PC-3 (cell line): Measurements from ENCODE around the gene IGFBP3. TPM values are rescaled to one million over a fixed set of nuclear protein-coding genes. Genes with fewer than 3 reads are reported as not detected.

Experiments
- ATAC-seq: fragments of 200-7000 bp; cut with Tn5 transposase; 2 replicates; pipeline ENCODE4 v1.9.1; 2020; ENCODE audit warnings: mild to moderate bottlenecking, moderate library complexity
- BruUV-seq: library from RNA; stranded (reverse); fragments of 400-500 nt; replicated peaks from 2 replicates; lab custom pipeline; 2021; lab: Mats Ljungman, UMichigan
- CTCF ChIA-PET: fragments of 300-600 bp; sonication (Branson Sonifier 250); formaldehyde crosslinking; loops from one replicate; lab custom pipeline; 2022; ENCODE audit warnings: antibody characterized with exemption; lab: Charles Lee
- POLR2A ChIA-PET: fragments of 300-600 bp; sonication (Branson Sonifier 250); formaldehyde crosslinking; loops from one replicate; lab custom pipeline; 2022; ENCODE audit warnings: antibody characterized with exemption; ENCODE audit not compliant: unreplicated experiment; lab: Charles Lee
- DNase-seq: peaks from one replicate; pipeline ENCODE4 v3.0.0-alpha.2; 2015
- H2AFZ ChIP-seq: fragments of 300-600 bp; sonication (generic); 2 replicates; pipeline ENCODE4 v1.6.0; 2016; ENCODE audit warnings: antibody characterized with exemption, low read length
- H3F3A ChIP-seq: fragments of 300-600 bp; sonication (generic); one replicate; pipeline ENCODE4 v1.6.0; 2017; ENCODE audit warnings: antibody characterized with exemption, low read length, control low read depth, mild to moderate bottlenecking; ENCODE audit not compliant: unreplicated experiment
- H3K27ac ChIP-seq: fragments of 300-600 bp; sonication (generic); 2 replicates; pipeline ENCODE4 v1.5.1; 2016; ENCODE audit warnings: mild to moderate bottlenecking, low read length
- H3K27me3 ChIP-seq: fragments of 300-600 bp; sonication (generic); 2 replicates; pipeline ENCODE4 v1.6.1; 2016; ENCODE audit warnings: low read length, mixed read lengths
- H3K36me3 ChIP-seq: fragments of 300-600 bp; sonication (generic); 2 replicates; pipeline ENCODE4 v1.6.1; 2016; ENCODE audit warnings: low read depth, mixed run types, low read length, mixed read lengths
- H3K4me1 ChIP-seq: fragments of 300-600 bp; sonication (generic); 2 replicates; pipeline ENCODE4 v1.5.1; 2016; ENCODE audit warnings: low read length; ENCODE audit not compliant: insufficient read depth
- H3K4me2 ChIP-seq: fragments of 300-600 bp; sonication (generic); 2 replicates; pipeline ENCODE4 v1.6.0; 2016; ENCODE audit warnings: low read length
- H3K4me3 ChIP-seq: fragments of 300-600 bp; sonication (generic); 2 replicates; pipeline ENCODE4 v1.5.1; 2016; ENCODE audit warnings: mild to moderate bottlenecking, low read length, mixed read lengths
- H3K79me2 ChIP-seq: fragments of 300-600 bp; sonication (generic); 2 replicates; pipeline ENCODE4 v1.6.1; 2017; ENCODE audit warnings: low read length, mixed read lengths
- H3K9ac ChIP-seq: fragments of 300-600 bp; sonication (generic); 2 replicates; pipeline ENCODE4 v1.6.0; 2016; ENCODE audit warnings: mild to moderate bottlenecking, low read length
- H3K9me2 ChIP-seq: fragments of 300-600 bp; sonication (generic); replicated peaks from 2 replicates; pipeline ENCODE4 v1.6.1; 2016; ENCODE audit warnings: mixed run types, low read length, mixed read lengths
- H3K9me3 ChIP-seq: fragments of 300-600 bp; sonication (generic); 2 replicates; pipeline ENCODE4 v1.6.1; 2016; ENCODE audit warnings: low read length, mixed read lengths
- H4K20me1 ChIP-seq: fragments of 300-600 bp; sonication (generic); 2 replicates; pipeline ENCODE4 v1.6.1; 2016; ENCODE audit warnings: low read length, mixed read lengths
- EZH2 ChIP-seq: fragments of 300-600 bp; sonication (generic); IDR thresholded peaks from one replicate; pipeline ENCODE4 v1.6.1; 2017; ENCODE audit warnings: antibody characterized with exemption, mild to moderate bottlenecking, low read length; ENCODE audit not compliant: unreplicated experiment
- EZH2phosphoT487 ChIP-seq: fragments of 300-600 bp; sonication (generic); IDR thresholded peaks from 2 replicates; pipeline ENCODE4 v1.6.1; 2018; ENCODE audit warnings: mild to moderate bottlenecking, antibody characterized with exemption, low read length, borderline replicate concordance
- intact Hi-C: fragments of 100-400 bp; cut with micrococcal nuclease; formaldehyde crosslinking; loops from 2 replicates; pipeline ENCODE4 v1.9.0; 2023
- total RNA-seq: library from RNA; depleted of rRNA; stranded (reverse); fragments of >200 nt; gene quantifications from 2 replicates; pipeline ENCODE4 v1.2.3, GENCODE V29; 2014
- TF ChIP-seq, protein P1 (sequence below): fragments of 300-600 bp; sonication (generic); conservative IDR thresholded peaks from 2 replicates; pipeline ENCODE4 v1.5.1; 2017; ENCODE audit warnings: antibody characterized with exemption, low read depth, mild to moderate bottlenecking, low read length

Gene IGFBP3
- total RNA-seq, 1 experiment from 2014 or later: 120 TPM

DNA sequence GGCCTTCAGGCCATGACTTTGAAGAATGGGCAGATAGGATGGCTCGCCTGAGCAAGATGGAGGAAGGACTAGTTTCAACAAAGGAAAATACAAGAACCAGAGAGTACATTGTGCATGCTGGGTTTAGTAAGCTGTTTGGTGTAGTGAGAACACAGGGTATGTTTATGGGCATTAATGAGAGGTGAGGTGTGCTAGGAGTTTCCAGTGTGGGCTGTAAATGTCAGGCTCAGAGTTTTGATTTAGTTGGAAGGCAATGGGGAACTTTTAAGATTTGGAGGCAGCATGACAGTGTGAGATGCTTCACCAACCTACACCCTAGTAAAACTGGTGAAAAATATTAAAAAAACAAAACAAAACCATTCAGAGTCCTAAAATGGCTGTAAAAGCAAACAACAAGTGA lies 19.5 kb downstream of the IGFBP3 start:
- H3K4me3 ChIP-seq: no peak overlapping the region

DNA sequence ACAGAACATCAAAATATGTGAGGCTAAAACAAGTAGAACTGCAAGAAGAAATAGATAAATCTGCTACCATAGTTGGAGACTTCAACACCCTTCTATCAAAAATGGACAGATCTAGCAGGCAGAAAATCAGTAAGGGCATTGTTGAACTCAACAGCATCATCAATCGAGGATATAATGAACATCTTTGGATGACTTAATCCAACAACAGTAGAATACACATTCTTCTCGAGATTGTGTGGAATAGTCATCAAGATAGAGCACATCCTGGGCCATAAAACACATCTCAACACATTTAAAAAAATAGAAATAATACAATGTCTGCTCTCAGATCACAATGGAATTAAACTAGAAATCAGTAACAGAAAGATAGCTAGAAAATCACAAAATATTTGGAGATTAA lies 22.9 kb downstream of the IGFBP3 start:
- no peak for ATAC-seq
- TF ChIP-seq, protein P1, sequence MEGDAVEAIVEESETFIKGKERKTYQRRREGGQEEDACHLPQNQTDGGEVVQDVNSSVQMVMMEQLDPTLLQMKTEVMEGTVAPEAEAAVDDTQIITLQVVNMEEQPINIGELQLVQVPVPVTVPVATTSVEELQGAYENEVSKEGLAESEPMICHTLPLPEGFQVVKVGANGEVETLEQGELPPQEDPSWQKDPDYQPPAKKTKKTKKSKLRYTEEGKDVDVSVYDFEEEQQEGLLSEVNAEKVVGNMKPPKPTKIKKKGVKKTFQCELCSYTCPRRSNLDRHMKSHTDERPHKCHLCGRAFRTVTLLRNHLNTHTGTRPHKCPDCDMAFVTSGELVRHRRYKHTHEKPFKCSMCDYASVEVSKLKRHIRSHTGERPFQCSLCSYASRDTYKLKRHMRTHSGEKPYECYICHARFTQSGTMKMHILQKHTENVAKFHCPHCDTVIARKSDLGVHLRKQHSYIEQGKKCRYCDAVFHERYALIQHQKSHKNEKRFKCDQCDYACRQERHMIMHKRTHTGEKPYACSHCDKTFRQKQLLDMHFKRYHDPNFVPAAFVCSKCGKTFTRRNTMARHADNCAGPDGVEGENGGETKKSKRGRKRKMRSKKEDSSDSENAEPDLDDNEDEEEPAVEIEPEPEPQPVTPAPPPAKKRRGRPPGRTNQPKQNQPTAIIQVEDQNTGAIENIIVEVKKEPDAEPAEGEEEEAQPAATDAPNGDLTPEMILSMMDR: no peak
- TF ChIP-seq EZH2 (no peak), EZH2phosphoT487 (no peak)
- intact Hi-C loops: no loop called here

More for the DNA sequence above, 19.5 kb downstream of the IGFBP3 start:
- Histone ChIP-seq H2AFZ (no peak overlapping the region), H3K9me3 (no peaks in the 10 kb centered on the region), H3K36me3 (no peaks in the 10 kb centered on the region), H3K4me1 (no peaks in the 10 kb centered on the region), H3F3A (no peaks in the 10 kb centered on the region), H3K9ac (no peak overlapping the region), H3K9me2 (no peaks in the 10 kb centered on the region), H4K20me1 (no peaks in the 10 kb centered on the region), H3K27me3 (no peaks in the 10 kb centered on the region), H3K27ac (no peak overlapping the region), H3K4me2 (no peak overlapping the region), H3K79me2 (no peaks in the 10 kb centered on the region)
- ATAC-seq: no peak
- intact Hi-C loops: no loop called here
- ChIA-PET CTCF (no interaction called here), POLR2A (no interaction called here)
- DNase-seq: no peak
- no peak for TF ChIP-seq EZH2
- TF ChIP-seq, protein P1: no peak
- BruUV-seq: no TSS peak

DNA sequence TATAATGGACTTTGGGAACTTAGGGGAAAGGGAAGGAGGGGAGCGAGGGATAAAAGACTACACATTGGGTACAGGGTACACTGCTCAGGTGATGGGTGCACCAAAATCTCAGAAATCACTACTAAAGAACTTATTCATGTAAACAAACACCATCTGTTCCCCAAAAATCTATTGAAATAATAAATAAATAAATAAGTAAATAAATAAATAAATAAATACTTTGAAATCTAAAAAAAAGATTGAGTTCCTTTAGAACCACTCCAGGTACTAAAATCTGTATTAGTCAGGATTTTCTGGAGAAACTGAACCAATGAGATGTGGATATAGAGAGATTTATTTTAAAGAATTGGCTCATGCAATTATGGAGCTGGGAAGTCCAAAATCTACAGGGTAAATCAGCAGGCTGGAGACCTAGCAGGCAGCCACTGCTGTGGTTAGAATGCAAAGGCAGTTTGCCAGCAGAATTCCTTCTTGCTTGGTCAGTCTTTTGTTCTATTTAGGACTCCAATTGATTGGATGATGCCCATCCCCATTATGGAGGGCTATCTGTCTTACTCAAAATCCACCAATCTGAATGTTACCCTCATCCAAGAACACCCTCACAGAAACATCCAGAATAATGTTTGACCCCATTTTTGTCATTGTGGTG lies 23.9 kb downstream of the IGFBP3 start:
- no peak overlapping the region for H3K4me2 ChIP-seq
- no peaks in the 10 kb centered on the region for H3K79me2 ChIP-seq
- no peaks in the 10 kb centered on the region for H3K9me2 ChIP-seq
- TF ChIP-seq EZH2: no peak
- TF ChIP-seq, protein P1: no peak
- TF ChIP-seq EZH2phosphoT487: no peak
- no peak overlapping the region for H3K4me3 ChIP-seq
- H3F3A ChIP-seq: no peaks in the 10 kb centered on the region
- no TSS peak for BruUV-seq
- H3K4me1 ChIP-seq: no peaks in the 10 kb centered on the region
- DNase-seq (peak; percentile 72), ATAC-seq (0 out of 2 replicates have a peak, but pooled peaks have one; percentile 24)
- ChIA-PET POLR2A (no interaction called here), CTCF (no interaction called here)
- no peak overlapping the region for H3K27ac ChIP-seq
- H3K36me3 ChIP-seq: no peaks in the 10 kb centered on the region
- intact Hi-C loops: no loop called here
- H2AFZ ChIP-seq: no peak overlapping the region
- no peaks in the 10 kb centered on the region for H3K27me3 ChIP-seq
- H3K9ac ChIP-seq: no peak overlapping the region
- no peaks in the 10 kb centered on the region for H3K9me3 ChIP-seq
- no peaks in the 10 kb centered on the region for H4K20me1 ChIP-seq

More for the DNA sequence above, 22.9 kb downstream of the IGFBP3 start:
- CTCF ChIA-PET: no interaction called here
- H3K4me3 ChIP-seq: no peak overlapping the region
- H3K9ac ChIP-seq: no peak overlapping the region
- no peak overlapping the region for H3K4me2 ChIP-seq
- no peak overlapping the region for H2AFZ ChIP-seq
- no peaks in the 10 kb centered on the region for H3F3A ChIP-seq
- no peaks in the 10 kb centered on the region for H3K4me1 ChIP-seq
- POLR2A ChIA-PET: interaction anchor here (0.7 kb wide), 1 partner anchor 693 kb away, joined by 8 read pairs; no protein-coding TSS in a partner anchor
- no peaks in the 10 kb centered on the region for H3K36me3 ChIP-seq
- no TSS peak for BruUV-seq
- H3K27ac ChIP-seq: no peak overlapping the region
- H3K9me2 ChIP-seq: no peaks in the 10 kb centered on the region
- H4K20me1 ChIP-seq: no peaks in the 10 kb centered on the region
- H3K79me2 ChIP-seq: no peaks in the 10 kb centered on the region
- DNase-seq: no peak
- no peaks in the 10 kb centered on the region for H3K9me3 ChIP-seq
- H3K27me3 ChIP-seq: no peaks in the 10 kb centered on the region
